NCI-H2081 (cell line): ENCODE results near the gene ZFYVE9.

ENCODE experiments used
- DNase-seq, 2 experiments: peaks; one replicate each; lab custom pipeline; 2025; lab: John Stamatoyannopoulos, UW

Gene ZFYVE9

DNA sequence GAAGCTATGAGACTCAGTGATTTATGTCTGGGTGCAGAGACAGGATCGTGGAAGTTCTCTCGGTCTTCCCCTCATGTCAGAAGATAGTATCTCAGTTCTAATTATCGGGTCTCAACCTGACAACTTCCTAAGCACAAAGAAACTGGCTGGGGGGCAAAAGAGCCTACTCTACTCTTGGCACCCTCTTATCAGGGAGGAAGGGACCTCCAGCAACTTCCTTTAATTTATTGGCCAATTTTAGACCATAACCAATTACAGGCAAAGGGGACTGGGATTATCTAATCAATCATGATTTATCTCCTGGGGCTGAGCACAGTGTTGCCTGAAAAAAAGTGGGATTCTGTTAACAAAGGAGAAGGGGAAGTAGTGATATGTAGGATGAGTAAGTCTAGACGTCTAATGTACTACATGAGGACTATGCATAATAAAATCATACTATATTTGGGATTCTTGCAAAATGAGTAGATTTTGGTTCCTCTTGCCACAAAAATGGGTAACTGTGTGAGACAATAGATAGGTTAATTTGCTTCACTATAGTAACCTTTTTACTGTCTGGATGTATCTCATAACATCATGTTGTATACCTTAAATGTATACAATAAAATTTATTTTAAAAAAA lies 98.8 kb downstream of the ZFYVE9 start:
- DNase-seq: no peak

GRCh38 chr1:52243221-52243987 lies 101.5 kb downstream of the ZFYVE9 start:
- no peak for DNase-seq

- no peak for DNase-seq
Measured at GRCh38 chr1:52249831-52250230, 107.9 kb downstream of the ZFYVE9 start.

DNA sequence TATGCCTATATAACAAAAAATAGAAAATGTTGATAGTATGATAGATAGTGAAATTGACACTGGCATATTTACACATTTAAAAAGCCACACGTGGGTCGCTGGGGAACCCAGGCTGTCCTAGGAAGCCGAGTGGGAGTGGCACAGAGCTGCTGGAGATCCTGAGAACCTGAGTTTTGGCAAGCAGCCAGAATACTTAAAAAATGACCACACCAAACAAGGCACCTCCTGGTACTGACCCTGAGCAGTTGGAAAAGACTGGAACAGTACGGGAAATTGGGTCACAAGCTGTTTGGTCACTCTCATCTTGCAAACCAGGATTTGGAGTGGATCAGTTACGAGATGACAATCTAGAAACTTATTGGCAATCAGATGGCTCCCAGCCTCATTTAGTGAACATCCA lies 111.5 kb downstream of the ZFYVE9 start:
- no peak for DNase-seq

GRCh38 chr1:52259886-52260285 lies 118.0 kb downstream of the ZFYVE9 start:
- DNase-seq: no peak

GRCh38 chr1:52263153-52263910 lies 121.4 kb downstream of the ZFYVE9 start:
- peak in 1 of 2 experiments; percentile 58 for DNase-seq

DNA sequence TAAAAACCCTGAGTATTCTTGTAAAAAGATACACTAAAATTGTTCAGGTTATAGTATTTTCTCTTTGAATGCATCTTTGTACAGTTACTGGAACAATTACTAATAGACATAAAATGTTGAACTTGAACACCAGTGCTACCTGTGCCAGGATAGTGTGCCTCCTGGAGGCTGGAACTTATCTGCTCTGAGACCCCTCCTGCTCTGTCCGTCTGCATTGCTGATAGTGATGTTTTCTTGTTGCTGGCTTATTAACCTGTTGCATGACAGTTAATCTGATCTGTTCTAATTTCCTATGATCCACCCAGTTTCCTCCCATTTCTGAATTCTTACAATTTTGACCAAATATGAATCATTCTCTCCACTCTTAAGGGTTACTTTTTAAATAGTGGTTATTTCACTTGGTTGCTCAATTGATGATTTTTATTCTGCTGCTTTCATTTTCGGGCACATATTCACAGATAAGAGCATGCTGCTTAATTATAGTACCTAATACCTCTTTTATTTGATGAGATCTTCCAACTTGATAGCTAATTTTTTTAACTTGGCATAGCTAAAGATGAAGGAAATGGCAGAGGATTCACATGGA lies 122.7 kb downstream of the ZFYVE9 start:
- DNase-seq: no peak

DNA sequence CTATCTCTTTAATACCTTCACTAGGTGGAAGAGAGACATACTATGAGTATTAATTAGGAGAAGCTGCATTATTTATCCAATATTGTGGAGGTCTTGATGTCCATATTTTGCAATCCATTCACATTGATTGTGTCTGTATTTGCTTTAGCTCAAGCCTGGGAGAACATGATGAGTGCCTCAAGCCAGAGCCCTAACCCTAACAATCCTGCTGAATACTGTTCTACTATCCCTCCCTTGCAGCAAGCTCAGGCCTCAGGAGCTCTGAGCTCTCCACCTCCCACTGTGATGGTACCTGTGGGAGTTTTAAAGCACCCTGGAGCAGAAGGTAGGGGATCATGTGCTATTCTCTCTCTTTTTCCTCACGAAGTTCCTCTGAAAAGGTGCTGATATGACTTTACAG lies 124.6 kb downstream of the ZFYVE9 start:
- no peak for DNase-seq

DNA sequence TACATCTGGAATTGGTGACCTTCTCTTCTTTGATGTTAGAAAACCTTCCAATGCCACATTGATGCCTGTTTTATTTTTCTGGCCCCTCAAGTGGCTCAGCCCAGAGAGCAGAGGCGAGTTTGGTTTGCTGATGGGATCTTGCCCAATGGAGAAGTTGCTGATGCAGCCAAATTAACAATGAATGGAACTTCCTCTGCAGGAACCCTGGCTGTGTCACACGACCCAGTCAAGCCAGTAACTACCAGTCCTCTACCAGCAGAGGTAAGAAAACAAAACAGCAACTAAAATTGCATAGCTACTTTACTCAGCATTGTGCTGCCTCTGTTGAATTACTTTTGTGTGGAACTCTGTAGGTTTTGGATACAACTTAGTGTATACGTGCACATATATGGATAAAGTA lies 126.5 kb downstream of the ZFYVE9 start:
- no peak for DNase-seq

DNA sequence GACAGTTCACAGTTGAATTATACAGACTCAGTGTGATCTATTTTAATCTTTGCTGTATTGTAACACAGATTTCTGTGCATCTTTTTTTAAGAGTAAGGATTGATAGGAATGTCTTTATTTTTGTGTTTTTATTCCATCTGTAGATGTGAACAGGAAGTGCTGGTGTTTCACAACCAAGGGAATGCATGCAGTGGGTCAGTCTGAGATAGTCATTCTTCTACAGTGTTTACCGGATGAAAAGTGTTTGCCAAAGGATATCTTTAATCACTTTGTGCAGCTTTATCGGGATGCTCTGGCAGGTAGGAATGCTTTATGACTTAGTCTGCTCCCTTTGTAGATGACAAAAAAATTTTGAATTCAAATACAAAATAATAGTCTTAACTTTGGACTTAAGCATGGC lies 139.6 kb downstream of the ZFYVE9 start:
- DNase-seq: no peak

GRCh38 chr1:52288286-52288685 lies 146.4 kb downstream of the ZFYVE9 start:
- DNase-seq: no peak

GRCh38 chr1:52294580-52294979 lies 152.7 kb downstream of the ZFYVE9 start:
- DNase-seq: no peak

- peak; percentile 26 to 70 for DNase-seq
Measured at GRCh38 chr1:52296345-52296744, 154.5 kb downstream of the ZFYVE9 start.

DNA sequence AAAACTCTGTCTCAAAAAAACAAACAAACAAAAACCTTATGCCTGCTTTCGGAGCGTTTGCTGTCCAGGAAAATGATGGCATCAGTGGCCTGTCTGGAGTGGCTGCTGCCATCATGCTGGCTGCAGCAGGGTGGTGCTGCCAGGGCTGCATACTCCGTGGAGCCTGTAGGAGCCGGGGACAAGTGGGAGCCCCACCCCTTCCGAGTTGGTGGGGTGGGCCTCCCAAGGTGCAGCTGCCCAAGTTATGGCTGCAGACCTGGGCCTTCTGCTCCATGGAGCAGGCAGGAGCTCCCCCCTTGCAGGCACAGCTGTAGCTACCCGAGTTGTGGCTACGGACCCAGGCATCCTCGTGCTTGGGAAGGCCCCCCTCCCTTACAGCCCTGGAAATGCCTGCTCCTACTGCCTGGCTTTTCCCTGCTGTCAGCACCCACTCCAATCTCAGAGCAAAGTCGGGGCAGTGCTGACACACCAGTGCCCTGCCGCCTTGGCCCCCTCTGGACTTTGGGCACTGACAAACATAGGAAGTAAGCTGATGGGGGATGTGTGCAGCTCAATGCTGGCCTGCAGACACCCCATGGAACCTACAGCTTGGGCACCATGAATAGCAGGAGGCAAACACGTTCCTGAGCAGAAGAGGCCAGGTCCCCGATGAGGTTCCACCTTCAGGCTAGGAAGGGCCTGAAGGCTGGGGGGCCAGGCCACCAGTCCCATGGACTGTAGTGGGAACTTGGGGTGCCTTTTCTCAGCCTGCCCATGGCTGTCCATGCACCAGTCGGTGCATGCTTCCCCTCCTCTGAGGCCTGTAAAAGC lies 163.7 kb downstream of the ZFYVE9 start:
- no peak for DNase-seq

GRCh38 chr1:52306227-52307006 lies 164.5 kb downstream of the ZFYVE9 start:
- DNase-seq: peak; percentile 13 to 61

- no peak for DNase-seq
Measured at GRCh38 chr1:52321061-52321460, 179.2 kb downstream of the ZFYVE9 start.

GRCh38 chr1:52323731-52324130 lies 181.8 kb downstream of the ZFYVE9 start:
- DNase-seq: no peak

- peak in 1 of 2 experiments; percentile 14 for DNase-seq
Measured at GRCh38 chr1:52325786-52326185, 183.9 kb downstream of the ZFYVE9 start.

GRCh38 chr1:52328615-52329014 lies 186.7 kb downstream of the ZFYVE9 start:
- no peak for DNase-seq

- DNase-seq: no peak
Measured at GRCh38 chr1:52332411-52332810, 190.5 kb downstream of the ZFYVE9 start.
